RWPE2 (cell line): ENCODE data around the gene CTAG1A.
A peak's percentile ranks its signal among the peaks of the same experiment; 100 is the strongest.

ENCODE experiments used
- ATAC-seq: fragments of 200-7000 bp; cut with Tn5 transposase; 3 replicates; pipeline ENCODE4 v1.9.1; 2021; ENCODE audit warnings: low read depth
- DNase-seq: peaks from one replicate; pipeline ENCODE4 v3.0.0-alpha.2; 2020; ENCODE audit warnings: low spot score
- H3K27ac ChIP-seq: fragments of 450-650 bp; 2 replicates; pipeline ENCODE4 v1.5.1; 2017; ENCODE audit warnings: mild to moderate bottlenecking; ENCODE audit not compliant: poor library complexity, severe bottlenecking
- H3K27me3 ChIP-seq: fragments of 250-450 bp; sonication (Bioruptor Pico); 2 replicates; pipeline ENCODE4 v1.5.1; 2021; ENCODE audit warnings: mild to moderate bottlenecking, moderate library complexity; ENCODE audit not compliant: insufficient read depth, poor library complexity, severe bottlenecking
- H3K36me3 ChIP-seq: fragments of 250-450 bp; sonication (Bioruptor Pico); 2 replicates; pipeline ENCODE4 v1.5.1; 2020; ENCODE audit warnings: low read depth, mild to moderate bottlenecking, moderate library complexity
- H3K4me1 ChIP-seq: fragments of 250-450 bp; sonication (Bioruptor Pico); 2 replicates; pipeline ENCODE4 v1.5.1; 2021; ENCODE audit warnings: mild to moderate bottlenecking, moderate library complexity; ENCODE audit not compliant: insufficient read depth, poor library complexity, severe bottlenecking
- H3K4me3 ChIP-seq: fragments of 250-450 bp; sonication (Bioruptor Pico); 2 replicates; pipeline ENCODE4 v1.5.1; 2021; ENCODE audit warnings: mild to moderate bottlenecking, moderate library complexity; ENCODE audit not compliant: severe bottlenecking
- H3K9me3 ChIP-seq: fragments of 250-450 bp; sonication (Bioruptor Pico); 2 replicates; pipeline ENCODE4 v1.5.1; 2021; ENCODE audit warnings: mild to moderate bottlenecking, moderate library complexity; ENCODE audit not compliant: severe bottlenecking
- TF ChIP-seq, protein P1 (sequence below): fragments of 450-650 bp; IDR thresholded peaks from one replicate; pipeline ENCODE4 v1.5.1; 2017; ENCODE audit warnings: mild to moderate bottlenecking, moderate library complexity; ENCODE audit not compliant: poor library complexity, severe bottlenecking

CTAG1A gene

DNA sequence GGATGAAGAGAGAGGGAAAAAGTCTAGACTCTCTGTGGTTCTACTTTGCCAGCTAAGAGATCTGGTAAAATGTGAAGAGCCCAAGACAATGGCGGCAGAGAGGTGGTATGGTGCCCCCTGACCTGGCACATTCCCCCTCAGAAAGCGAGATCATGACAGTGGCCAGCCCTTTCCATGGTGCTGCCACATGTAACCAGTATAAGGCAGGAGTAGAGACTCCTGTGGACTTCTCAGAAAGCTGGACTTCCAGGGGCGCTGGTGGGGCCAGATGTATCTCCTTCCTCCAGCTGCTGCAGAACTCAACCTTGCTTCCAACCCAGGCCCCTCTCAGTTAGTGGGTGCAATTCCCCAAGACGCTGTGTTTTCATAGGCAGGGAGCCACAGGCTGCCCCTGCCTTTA, 9.6 kb downstream of the CTAG1A start:
- no peaks in the 10 kb centered on the region for H3K36me3 ChIP-seq
- TF ChIP-seq, protein P1, sequence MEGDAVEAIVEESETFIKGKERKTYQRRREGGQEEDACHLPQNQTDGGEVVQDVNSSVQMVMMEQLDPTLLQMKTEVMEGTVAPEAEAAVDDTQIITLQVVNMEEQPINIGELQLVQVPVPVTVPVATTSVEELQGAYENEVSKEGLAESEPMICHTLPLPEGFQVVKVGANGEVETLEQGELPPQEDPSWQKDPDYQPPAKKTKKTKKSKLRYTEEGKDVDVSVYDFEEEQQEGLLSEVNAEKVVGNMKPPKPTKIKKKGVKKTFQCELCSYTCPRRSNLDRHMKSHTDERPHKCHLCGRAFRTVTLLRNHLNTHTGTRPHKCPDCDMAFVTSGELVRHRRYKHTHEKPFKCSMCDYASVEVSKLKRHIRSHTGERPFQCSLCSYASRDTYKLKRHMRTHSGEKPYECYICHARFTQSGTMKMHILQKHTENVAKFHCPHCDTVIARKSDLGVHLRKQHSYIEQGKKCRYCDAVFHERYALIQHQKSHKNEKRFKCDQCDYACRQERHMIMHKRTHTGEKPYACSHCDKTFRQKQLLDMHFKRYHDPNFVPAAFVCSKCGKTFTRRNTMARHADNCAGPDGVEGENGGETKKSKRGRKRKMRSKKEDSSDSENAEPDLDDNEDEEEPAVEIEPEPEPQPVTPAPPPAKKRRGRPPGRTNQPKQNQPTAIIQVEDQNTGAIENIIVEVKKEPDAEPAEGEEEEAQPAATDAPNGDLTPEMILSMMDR, result no peak
- no peaks in the 10 kb centered on the region for H3K27me3 ChIP-seq
- DNase-seq (no peak), ATAC-seq (no peak)
- no peaks in the 10 kb centered on the region for H3K9me3 ChIP-seq
- H3K4me3 ChIP-seq, result no peak overlapping the region
- peaks cover 17% of the 10 kb centered on the region for H3K4me1 ChIP-seq
- no peak overlapping the region for H3K27ac ChIP-seq

DNA sequence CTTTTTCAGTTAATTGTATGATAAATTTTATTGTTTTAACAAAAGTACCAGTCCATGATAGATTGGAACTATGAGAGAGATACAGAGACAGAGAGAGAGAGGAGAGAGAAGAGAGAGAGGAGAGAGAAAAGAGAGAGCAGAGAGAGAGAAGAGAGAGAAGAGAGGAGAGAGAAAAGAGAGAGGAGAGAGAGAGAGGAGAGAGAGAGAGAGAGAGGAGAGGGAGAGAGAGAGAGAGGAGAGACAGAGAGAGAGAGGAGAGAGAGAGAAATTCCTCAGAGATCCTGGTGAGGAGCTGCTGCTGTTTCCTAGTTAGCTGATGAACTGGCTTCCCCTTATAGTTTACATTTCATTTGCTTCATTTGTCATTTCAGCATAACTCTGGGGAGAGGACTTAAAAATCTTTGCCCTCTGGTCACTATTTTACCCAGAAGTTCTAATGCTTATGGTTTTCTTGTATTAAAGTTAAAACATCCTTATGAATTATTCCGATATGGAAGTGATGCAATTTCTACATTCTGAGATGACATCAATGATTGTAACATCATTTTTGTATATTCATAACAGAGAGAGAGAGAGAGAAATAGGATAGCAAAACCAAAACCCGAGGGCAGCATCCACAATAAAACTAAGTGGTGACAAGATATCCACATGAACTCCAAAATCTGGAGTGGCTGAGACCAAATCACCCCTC, 10.8 kb downstream of the CTAG1A start:
- TF ChIP-seq, protein P1, result no peak
- no peak for ATAC-seq
- Histone ChIP-seq H3K4me1 (peaks cover 26% of the 10 kb centered on the region), H3K9me3 (no peaks in the 10 kb centered on the region), H3K27ac (peak overlapping the region; percentile 91), H3K4me3 (no peak overlapping the region), H3K27me3 (no peaks in the 10 kb centered on the region), H3K36me3 (no peaks in the 10 kb centered on the region)
- DNase-seq, result no peak

DNA sequence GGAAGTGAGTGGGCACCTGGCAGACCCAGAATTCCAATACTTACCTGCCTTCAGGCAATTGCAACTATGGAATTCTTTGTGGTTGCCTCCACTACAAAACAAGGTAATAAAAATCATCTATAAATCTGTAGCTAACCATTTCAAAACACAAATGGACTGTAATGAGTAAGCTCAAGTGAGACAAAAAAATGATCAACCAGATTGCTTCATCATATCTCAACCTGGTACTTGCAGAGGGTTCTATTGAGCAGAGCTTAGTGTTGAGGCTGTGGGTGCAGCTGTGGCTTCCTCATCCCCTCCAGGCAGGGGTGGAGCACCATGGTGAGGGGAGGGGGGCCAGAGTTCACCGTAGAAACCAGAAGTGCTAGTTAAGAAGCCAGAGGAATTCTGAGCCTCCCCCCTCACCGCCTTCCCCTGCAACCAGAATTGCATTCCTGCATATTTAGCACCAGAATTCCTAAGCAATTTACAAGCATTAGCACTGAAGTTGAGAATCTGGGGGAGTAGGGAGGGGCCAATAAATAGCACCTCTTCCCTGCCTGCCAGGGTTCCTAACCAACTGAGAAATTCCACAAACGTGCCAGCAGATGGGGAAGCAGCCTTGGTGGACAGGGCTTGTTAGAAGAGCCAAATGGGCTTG, 11.5 kb downstream of the CTAG1A start:
- Histone ChIP-seq H3K36me3 (no peaks in the 10 kb centered on the region), H3K9me3 (no peaks in the 10 kb centered on the region)
- peak; percentile 90 for DNase-seq

DNA sequence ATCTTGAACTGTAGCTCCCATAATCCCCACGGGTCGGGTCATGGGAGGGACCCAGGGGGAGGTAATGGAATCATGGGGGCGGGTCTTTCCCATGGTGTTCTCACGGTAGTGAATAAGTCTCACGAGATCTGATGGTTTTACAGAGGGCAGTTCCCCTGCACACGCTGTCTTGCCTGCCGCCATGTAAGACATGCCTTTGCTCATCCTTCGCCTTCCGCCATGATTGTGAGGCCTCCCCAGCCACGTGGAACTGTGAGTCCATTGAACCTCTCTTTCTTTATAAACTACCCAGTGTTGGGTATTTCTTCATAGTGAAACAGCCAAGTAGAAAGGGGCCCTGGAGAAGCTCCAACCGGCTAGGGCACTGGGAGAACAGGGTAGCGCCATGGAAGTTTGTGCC, 12.3 kb downstream of the CTAG1A start:
- no peaks in the 10 kb centered on the region for H3K36me3 ChIP-seq
- DNase-seq, result no peak
- H3K9me3 ChIP-seq, result no peaks in the 10 kb centered on the region
- TF ChIP-seq, protein P1, result no peak
- ATAC-seq, result no peak
- H3K27me3 ChIP-seq, result no peaks in the 10 kb centered on the region
- peak overlapping the region; percentile 91 for H3K27ac ChIP-seq
- peaks cover 36% of the 10 kb centered on the region for H3K4me1 ChIP-seq
- no peak overlapping the region for H3K4me3 ChIP-seq

More for the DNA sequence above, 11.5 kb downstream of the CTAG1A start:
- no peak overlapping the region for H3K4me3 ChIP-seq
- peak overlapping the region; percentile 91 for H3K27ac ChIP-seq
- TF ChIP-seq, protein P1, result peak; percentile 59
- peaks cover 33% of the 10 kb centered on the region for H3K4me1 ChIP-seq
- no peaks in the 10 kb centered on the region for H3K27me3 ChIP-seq
- ATAC-seq, result peak; percentile 78

DNA sequence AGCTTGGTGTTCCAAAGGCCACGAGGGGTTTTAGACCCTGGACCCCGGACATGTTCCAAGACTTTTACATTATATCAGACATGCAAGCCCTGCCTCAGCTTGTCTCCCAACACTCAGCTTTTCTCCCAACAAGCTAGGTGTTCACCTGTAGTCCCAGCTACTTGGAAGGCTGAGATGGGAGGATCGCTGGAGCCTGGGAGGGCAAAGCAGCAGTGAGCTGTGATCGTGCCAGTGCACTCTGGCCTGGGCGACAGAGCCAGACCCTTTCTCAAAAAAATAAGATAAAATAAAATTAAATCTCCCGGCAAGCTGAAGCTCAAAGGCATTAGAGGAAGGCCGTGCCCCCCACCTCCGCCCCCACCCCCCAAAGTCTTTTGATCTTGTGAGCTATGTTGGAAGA, 13.7 kb downstream of the CTAG1A start:
- ATAC-seq (no peak), DNase-seq (no peak)
- Histone ChIP-seq H3K27me3 (no peaks in the 10 kb centered on the region), H3K36me3 (no peaks in the 10 kb centered on the region), H3K4me3 (no peak overlapping the region), H3K4me1 (peaks cover 41% of the 10 kb centered on the region), H3K27ac (no peak overlapping the region), H3K9me3 (no peaks in the 10 kb centered on the region)
- TF ChIP-seq, protein P1, result no peak
